Measurements from ENCODE around the gene DNAH10. TPM values are rescaled to one million over a fixed set of nuclear protein-coding genes. Genes with fewer than 3 reads are reported as not detected.

DNAH10 gene
- total and polyA plus RNA-seq, 2 experiments from 2014 or later: 0.11 to 0.44 TPM

- Histone ChIP-seq H3K27ac (no peak overlapping the region), H2AFZ (no peak overlapping the region), H3F3A (ENCODE audit: insufficient read depth) (peaks cover 42% of the 10 kb centered on the region), H3K4me1 (ENCODE audit: insufficient read depth) (peaks cover 38% of the 10 kb centered on the region), H4K20me1 (ENCODE audit: insufficient read depth) (peaks cover 5% of the 10 kb centered on the region; the same call in 1 of the 2 replicates), H3K27me3 (replicated peaks; ENCODE audit: insufficient read depth) (no peaks in the 10 kb centered on the region), H3K9ac (no peak overlapping the region), H3K4me3 (no peak overlapping the region), H3K36me3 (ENCODE audit: low read depth) (no peaks in the 10 kb centered on the region), H3K9me2 (ENCODE audit: insufficient read depth) (no peaks in the 10 kb centered on the region), H3K79me2 (ENCODE audit: insufficient read depth) (peaks cover 71% of the 10 kb centered on the region), H3K9me3 (ENCODE audit: low read depth) (no peaks in the 10 kb centered on the region), H3K4me2 (ENCODE audit: unreplicated experiment) (no peak overlapping the region)
- no peak for DNase-seq
- TF ChIP-seq EZH2 (IDR thresholded peaks at IDR 0.05; ENCODE audit: insufficient read depth, poor library complexity, severe bottlenecking) (no peak), EZH2phosphoT487 (IDR thresholded peaks at IDR 0.05; ENCODE audit: insufficient read depth, low read depth) (no peak)
- WGBS, 2 experiments (ENCODE audit: low coverage in 1 of 2, low lambda C conversion rate in 2 of 2, missing lambda C conversion rate in 2 of 2): 78 to 80% methylated on average over 5 of the region's 5 CpGs
- in situ Hi-C loops (cut with MboI): no loop called here
Observed at GRCh38 chr12:123965382-123965781, 203.3 kb downstream of the DNAH10 start.

GRCh38 chr12:123966596-123966995, 204.5 kb downstream of the DNAH10 start:
- peak; percentile 91 for DNase-seq
- no peaks in the 10 kb centered on the region for H3K9me3 ChIP-seq (ENCODE audit: low read depth)
- peaks cover 53% of the 10 kb centered on the region for H3F3A ChIP-seq (ENCODE audit: insufficient read depth)
- H4K20me1 ChIP-seq (ENCODE audit: insufficient read depth): peaks cover 5% of the 10 kb centered on the region; the same call in 1 of the 2 replicates
- no peaks in the 10 kb centered on the region for H3K27me3 ChIP-seq (replicated peaks; ENCODE audit: insufficient read depth)
- H3K36me3 ChIP-seq (ENCODE audit: low read depth): no peaks in the 10 kb centered on the region
- no peak for TF ChIP-seq EZH2 (IDR thresholded peaks at IDR 0.05; ENCODE audit: insufficient read depth, poor library complexity, severe bottlenecking)
- TF ChIP-seq EZH2phosphoT487 (IDR thresholded peaks at IDR 0.05; ENCODE audit: insufficient read depth, low read depth): no peak
- peaks cover 44% of the 10 kb centered on the region for H3K4me1 ChIP-seq (ENCODE audit: insufficient read depth)
- WGBS, 2 experiments (ENCODE audit: low coverage in 1 of 2, low lambda C conversion rate in 2 of 2, missing lambda C conversion rate in 2 of 2): 17 to 24% methylated on average over 3 of the region's 3 CpGs
- peak overlapping the region; percentile 50 for H3K4me2 ChIP-seq (ENCODE audit: unreplicated experiment)
- no peak overlapping the region for H3K9ac ChIP-seq
- H2AFZ ChIP-seq: no peak overlapping the region
- peaks cover 82% of the 10 kb centered on the region for H3K79me2 ChIP-seq (ENCODE audit: insufficient read depth)
- H3K9me2 ChIP-seq (ENCODE audit: insufficient read depth): no peaks in the 10 kb centered on the region
- in situ Hi-C loops (cut with MboI): no loop called here
- no peak overlapping the region for H3K4me3 ChIP-seq
- H3K27ac ChIP-seq: peak overlapping the region; percentile 24

- peak overlapping the region; percentile 20 for H3K4me2 ChIP-seq (ENCODE audit: unreplicated experiment)
- in situ Hi-C loops (cut with MboI): no loop called here
- H3K4me3 ChIP-seq: no peak overlapping the region
- peaks cover 5% of the 10 kb centered on the region; the same call in 1 of the 2 replicates for H4K20me1 ChIP-seq (ENCODE audit: insufficient read depth)
- peaks cover 44% of the 10 kb centered on the region for H3K4me1 ChIP-seq (ENCODE audit: insufficient read depth)
- peak overlapping the region; percentile 24; the same call in 1 of the 2 replicates for H3K27ac ChIP-seq
- H3F3A ChIP-seq (ENCODE audit: insufficient read depth): peaks cover 55% of the 10 kb centered on the region
- no peaks in the 10 kb centered on the region for H3K9me3 ChIP-seq (ENCODE audit: low read depth)
- no peak overlapping the region for H3K9ac ChIP-seq
- H3K9me2 ChIP-seq (ENCODE audit: insufficient read depth): no peaks in the 10 kb centered on the region
- 87 to 88% methylated on average over 8 of the region's 8 CpGs for WGBS, 2 experiments (ENCODE audit: low coverage in 1 of 2, low lambda C conversion rate in 2 of 2, missing lambda C conversion rate in 2 of 2)
- peaks cover 84% of the 10 kb centered on the region for H3K79me2 ChIP-seq (ENCODE audit: insufficient read depth)
- H3K27me3 ChIP-seq (replicated peaks; ENCODE audit: insufficient read depth): no peaks in the 10 kb centered on the region
- TF ChIP-seq EZH2 (IDR thresholded peaks at IDR 0.05; ENCODE audit: insufficient read depth, poor library complexity, severe bottlenecking) (no peak), EZH2phosphoT487 (IDR thresholded peaks at IDR 0.05; ENCODE audit: insufficient read depth, low read depth) (no peak)
- DNase-seq: no peak
- no peaks in the 10 kb centered on the region for H3K36me3 ChIP-seq (ENCODE audit: low read depth)
- no peak overlapping the region for H2AFZ ChIP-seq
Observed at GRCh38 chr12:123967121-123967586, 205.1 kb downstream of the DNAH10 start.

- Histone ChIP-seq H3K36me3 (ENCODE audit: low read depth) (no peaks in the 10 kb centered on the region), H3K27ac (peak overlapping the region; percentile 59), H3K9me3 (ENCODE audit: low read depth) (no peaks in the 10 kb centered on the region), H3K79me2 (ENCODE audit: insufficient read depth) (peaks cover 63% of the 10 kb centered on the region), H4K20me1 (ENCODE audit: insufficient read depth) (peaks cover 5% of the 10 kb centered on the region; the same call in 1 of the 2 replicates), H3K4me1 (ENCODE audit: insufficient read depth) (peaks cover 42% of the 10 kb centered on the region), H2AFZ (peak overlapping the region; percentile 80), H3K4me3 (peak overlapping the region; percentile 86), H3K27me3 (replicated peaks; ENCODE audit: insufficient read depth) (no peaks in the 10 kb centered on the region), H3K9me2 (ENCODE audit: insufficient read depth) (no peaks in the 10 kb centered on the region), H3F3A (ENCODE audit: insufficient read depth) (peaks cover 48% of the 10 kb centered on the region), H3K4me2 (ENCODE audit: unreplicated experiment) (peak overlapping the region; percentile 97), H3K9ac (peak overlapping the region; percentile 82)
- WGBS, 2 experiments (ENCODE audit: low coverage in 1 of 2, low lambda C conversion rate in 2 of 2, missing lambda C conversion rate in 2 of 2): 20 to 24% methylated on average over 10 of the region's 10 CpGs
- in situ Hi-C loops (cut with MboI): no loop called here
- DNase-seq: no peak
- TF ChIP-seq EZH2 (IDR thresholded peaks at IDR 0.05; ENCODE audit: insufficient read depth, poor library complexity, severe bottlenecking): no peak
- TF ChIP-seq EZH2phosphoT487 (IDR thresholded peaks at IDR 0.05; ENCODE audit: insufficient read depth, low read depth): no peak
Observed at GRCh38 chr12:123971449-123971769, 209.3 kb downstream of the DNAH10 start.
